HS-27A (cell line): ENCODE measurements around the gene DAPK2.
"Not testable (repeated sequence)": the region's sequence is repeated elsewhere in the genome, so short reads cannot be mapped to it uniquely, and the experiment has no call there.

Experiments
- DNase-seq: peaks from one replicate; pipeline ENCODE4 v3.0.0-alpha.2; 2012; ENCODE audit warnings: low read depth, missing footprints

DAPK2 gene

DNA sequence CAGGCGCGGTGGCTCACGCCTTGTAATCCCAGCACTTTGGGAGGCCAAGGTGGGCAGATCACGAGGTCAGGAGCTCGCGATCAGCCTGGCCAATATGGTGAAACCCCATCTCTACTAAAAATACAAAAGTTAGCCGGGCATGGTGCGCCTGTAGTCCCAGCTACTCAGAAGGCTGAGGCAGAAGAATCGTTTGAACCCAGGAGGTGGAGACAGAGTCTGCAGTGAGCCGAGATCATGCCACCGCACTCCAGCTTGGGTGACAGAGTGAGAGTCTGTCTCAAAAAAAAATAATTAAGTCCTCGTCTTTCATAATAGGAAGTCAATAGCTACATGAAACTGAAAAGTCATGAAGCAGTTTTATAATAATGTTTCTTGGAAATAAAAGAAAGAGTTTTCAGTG is 7.4 kb upstream of the DAPK2 start:
- not testable (repeated sequence) for DNase-seq

DNA sequence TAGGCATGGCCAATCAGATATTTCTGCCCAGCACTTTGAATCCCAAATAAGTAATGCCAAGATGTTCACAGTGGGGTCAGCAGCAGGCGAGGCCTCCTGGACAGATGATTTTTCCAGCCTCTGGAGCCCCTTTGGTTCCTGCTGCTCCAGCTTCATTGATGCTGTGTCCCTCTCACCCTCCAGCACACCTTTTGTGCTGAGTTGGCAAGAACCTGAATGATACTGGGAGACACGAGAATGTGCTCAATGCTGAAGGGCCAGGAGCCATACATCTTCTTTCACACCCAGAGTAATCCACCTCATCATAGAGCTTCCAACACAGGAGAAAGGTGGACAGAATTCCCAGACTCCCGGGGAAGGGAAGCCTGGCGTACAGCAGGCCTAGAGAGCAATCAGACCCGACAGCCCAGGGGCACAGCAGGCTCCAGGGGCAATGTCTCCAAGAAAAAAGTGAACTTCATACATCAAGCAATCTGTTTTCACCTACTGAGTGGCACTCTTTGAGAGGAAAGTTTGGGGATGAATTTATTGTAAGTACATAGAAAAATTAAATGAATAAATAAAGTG is 6.7 kb upstream of the DAPK2 start:
- DNase-seq = no peak

DNA sequence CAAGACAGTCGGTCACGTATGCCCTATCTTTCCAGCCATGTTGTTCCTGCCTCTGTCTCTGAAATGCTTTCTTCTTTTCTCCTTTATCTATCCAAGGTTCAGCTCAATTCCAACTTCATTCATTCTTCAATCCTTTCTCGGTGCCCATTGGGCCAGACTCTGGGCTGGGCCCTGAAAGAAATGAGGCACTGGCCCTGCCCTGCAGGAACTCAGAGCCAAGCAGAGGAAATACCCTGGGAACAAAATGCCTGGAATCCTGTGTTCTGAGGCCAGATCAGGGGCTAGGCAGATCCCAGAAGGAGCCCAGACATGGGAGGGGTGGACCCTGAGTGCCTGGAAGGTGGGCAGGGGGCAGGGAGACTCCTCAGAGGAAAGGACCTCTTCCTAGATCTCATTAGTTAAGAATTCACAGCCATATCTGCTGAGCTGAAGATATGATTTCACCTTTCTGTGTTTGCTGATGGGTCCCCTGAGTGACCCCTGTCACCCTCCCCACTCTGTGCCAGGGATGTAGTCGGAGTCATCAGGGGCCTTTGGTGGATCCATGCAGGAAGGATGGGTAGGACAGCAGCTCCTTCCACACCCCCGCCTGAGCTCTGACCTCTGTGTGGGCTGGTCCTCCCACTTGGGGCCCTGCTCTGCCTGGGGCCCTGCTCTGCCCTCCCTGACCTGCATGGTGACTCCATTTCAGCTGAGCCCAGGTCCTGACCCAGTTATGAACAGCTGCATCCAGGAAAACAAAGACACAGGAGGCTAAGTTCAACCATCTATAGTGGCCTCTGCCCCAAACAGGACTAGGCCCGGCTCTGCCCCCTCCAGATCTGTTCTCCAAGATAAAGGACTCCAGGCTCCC is 5.3 kb upstream of the DAPK2 start:
- no peak for DNase-seq

DNA sequence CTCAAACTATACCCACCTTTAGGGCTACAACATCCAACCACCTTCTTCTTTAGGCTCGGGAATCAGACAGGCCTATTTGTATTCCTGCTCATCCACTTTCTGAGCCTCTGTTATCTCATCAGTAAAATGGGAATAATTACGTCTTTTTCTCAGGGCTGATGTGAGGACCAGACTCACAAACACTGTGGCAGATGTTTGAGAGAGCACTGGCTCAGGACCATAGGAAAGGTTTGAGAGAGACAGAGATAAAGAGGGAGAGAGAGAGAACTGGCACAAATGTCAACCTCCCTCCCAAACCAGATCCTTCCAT is 4.8 kb upstream of the DAPK2 start:
- DNase-seq = no peak

DNA sequence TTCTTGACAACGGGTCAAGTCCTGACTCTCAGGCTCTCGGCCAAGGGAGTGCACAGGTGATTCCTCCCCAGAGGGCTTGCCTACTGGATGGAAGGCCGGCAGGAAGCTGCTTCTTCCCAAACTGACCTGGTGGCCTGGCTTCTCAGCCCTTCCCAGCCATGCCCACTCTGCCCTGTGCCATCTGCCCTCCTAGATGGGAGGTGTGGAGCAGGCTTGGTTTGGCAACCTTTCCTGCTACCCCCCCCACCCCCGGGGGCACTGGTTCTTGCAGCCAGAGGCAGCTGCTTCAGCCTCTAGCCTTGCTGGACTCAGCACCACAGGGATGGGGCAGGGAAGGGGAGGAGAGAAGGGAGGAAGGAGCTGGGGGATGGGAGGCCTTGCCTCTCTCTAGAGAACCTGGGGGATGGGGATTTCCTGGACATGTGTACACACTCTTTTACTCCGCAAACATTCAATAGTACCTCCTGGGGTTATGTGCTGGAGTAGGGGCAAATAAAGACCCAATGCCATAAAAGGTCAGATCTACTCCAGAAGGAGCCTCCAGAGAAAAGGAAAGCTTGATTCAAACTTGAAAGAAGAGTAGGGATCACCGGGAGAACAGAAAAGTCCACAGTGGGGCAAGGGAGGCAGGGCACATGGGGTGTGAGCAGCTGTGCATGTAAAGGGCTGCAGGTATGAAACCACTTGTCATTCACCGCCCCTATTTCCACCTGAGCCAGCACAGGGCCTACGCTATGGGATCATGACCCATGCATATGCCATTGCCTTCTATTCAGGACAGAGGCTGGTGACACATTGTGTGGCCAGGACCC is 4.2 kb upstream of the DAPK2 start:
- DNase-seq = no peak

DNA sequence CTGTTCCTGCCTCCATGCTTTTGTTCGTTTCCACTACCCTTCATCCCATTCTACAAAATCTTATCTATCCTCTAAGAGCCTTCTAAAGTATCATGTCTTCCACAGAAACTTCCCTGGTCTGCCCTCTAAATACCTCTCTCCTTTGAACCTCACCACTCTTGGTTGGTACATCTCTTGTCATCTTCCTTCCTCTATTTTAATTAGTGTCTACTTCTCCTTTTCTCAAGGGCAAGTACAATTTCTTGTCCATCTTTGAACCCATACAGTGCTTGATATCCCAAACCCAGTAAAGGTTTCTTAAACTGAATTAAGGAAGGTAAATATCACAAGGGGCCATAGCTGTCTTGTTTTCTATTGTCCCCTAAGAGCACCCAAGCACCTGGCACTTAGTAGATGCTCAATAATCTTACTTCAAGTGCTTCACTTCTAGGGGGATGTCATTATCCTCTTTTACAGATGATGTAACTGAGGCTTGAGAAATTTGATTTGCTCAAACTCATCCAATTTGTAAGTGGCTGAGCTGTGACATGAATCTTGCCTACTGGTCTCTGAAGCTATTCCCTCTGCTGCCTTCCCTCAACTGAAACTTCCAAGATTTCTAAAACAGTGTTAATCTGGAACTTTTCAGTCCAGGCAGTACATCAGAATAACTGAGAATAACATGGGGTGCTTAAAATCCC is 2.6 kb upstream of the DAPK2 start:
- no peak for DNase-seq

DNA sequence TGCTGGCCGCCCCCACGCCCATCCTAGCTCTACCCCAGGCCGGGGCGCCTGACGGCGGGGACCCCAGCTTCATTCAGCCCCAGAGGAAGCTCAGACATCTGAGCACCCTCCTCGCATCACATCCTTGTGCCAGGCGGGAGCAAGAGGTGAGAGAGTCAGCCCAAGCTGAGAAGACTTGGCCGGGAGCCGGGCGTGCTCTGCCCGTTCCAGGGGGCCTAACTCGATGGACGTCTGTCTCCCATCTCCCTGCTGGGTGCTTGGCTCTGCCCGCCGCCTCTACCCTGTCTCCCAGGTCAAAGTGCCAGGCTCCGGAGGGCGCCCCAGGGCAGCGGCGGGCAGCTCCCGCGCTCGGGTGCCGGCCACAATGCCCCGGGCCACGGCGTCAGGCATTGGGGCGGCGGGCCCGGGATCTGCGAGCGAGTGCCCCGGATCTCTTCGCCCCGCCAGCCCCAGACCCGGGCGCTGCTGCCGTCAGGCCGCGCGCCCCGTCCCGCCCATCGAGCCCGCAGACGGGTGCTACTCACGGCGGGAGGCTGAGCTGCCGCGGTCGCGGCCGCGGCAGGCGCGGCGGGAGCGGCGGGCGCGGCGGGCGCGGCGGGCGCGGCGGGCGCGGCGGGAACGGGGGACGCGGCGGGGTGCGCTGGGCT is 388 bp downstream of the DAPK2 start:
- DNase-seq = no peak

DNA sequence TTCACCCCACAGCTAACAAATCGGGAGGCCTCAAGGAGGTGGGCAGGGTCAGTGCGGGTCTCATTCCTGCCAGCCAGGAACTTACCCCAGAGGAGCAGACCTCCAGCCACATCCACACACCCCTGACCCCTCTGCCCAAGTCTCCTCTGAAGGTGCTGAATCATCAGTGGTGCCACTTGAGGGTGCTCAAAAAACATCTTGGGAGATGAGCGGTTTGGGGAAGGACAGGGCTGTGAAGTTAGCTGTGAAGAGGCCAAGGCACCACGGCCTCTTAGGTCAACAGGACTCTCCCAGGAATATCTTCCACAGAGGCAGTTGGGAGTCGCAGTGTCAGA is 1.2 kb downstream of the DAPK2 start:
- DNase-seq = no peak

DNA sequence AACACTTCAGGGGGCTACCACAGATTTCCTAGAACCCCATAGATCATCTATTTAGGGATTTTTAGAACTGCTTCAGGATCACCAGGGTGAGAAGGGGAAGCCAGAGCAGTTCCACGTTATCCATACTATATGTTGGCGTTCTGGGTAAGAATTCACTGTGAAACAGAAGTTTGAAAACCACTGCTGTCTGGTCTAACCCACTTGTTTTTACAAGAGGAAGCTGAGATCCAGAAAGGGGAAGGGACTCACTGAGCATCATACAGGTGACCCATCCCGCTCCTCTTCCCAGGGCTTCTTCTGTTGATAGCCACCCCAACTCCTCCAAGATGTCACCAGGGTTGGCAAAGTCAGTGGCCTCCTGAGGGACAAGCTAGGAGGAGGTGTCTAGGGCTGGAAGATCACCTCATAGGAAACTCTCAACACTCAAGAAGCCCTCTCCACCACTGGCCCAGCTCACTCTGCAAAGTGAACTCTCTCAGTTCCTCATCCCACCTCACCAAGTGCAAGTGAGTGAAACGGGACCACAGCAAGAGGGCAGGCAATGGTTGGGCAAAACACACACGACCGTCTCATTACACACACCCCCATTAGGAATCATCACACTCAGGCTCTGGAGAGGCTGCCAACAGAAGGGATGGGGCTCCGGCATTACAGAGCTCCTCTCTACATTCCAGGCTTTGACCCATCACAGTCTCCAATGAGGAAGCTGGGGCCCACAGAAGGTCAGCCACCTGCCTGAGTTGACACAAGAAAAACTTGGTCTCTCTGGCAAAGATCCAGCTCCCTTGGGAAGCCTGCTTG is 1.8 kb downstream of the DAPK2 start:
- DNase-seq = no peak

DNA sequence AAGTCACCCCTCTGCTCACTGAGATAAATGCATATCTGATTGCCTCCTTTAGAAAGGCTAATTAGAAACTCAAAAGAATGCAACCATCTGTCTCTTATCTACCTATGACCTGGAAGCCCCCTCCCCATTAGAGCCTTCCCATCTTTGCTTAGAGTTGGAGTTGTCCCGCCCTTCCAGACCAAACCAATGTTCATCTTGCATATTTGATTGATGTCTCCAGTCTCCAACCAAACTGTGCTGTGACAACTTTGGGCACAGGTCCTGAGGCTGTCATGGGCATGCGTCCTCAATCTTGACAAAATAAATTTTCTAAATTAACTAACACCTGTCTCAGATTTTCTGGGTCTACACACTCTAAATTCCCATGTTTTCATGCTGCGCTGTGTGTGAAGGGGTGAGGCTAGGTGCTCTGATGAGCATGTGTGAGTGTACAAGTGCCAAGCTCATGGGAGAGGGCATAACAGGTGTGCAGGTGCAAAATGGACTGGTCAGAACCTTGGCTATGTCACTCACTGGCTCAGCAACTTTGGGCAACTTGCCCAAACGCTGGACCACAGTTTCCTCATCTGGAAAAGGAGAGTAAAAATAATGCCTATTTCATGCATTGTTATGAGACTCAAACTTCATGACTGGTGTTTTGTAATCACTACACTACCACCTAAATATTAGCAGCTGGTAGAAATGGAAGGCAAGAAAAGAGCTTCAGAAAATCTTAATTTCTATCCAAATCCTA is 7.2 kb downstream of the DAPK2 start:
- DNase-seq = no peak

DNA sequence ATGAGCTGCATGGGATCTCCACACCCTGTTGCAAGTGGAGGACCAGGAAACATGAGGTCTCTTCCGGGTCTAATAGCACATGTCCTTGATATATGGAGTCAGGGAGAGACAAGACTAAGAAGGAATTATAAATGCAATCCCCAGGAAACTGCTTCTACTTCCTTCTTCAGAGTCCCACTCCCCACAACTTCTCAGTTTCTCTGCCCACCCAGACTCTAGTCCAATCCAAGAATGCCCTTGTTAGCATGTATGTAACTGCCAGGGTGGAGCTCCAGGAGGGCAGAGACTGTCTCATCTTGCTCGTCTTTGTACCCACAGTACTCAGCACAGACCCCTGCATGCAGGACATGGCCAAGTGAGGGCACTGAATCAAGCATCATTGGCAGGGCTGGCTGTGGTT is 8.3 kb downstream of the DAPK2 start:
- no peak for DNase-seq

DNA sequence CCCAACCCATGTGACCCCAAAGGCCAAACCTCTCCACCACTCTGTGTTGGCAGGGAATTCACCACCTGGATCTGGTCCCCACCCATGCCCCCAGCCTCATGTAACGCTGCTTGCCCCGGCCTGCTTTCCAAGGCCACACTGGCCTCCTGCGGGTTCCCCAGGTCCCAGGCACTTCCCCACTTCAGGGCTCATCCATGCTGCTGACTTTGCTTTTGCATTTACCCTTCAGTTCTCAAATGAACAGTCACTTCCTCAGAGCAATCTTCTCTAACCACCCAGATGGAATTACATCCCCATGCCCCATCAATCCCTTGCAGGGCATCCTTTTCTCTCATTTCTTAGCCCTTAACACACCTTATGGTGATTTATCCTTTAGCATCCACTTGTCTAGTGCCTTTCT is 9.2 kb downstream of the DAPK2 start:
- no peak for DNase-seq

DNA sequence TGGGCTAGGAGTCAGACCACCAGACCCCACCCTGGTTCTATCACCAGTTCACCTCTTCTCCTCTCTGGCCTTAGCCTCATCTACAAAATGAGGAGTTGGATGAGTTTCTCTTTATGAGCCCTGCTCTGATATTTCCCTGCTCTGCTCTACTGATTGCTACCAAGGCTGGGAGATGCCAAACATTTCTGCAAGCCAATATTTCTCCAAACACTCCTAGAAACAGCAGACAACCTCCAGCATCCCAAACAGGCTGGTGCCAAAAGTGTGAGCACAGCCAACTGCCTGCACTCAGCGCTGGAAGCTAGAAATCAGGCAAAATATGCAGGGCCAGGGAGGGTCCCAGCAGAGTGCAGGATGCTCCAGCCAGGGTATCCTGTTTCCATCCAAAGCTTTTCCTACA is 10.8 kb downstream of the DAPK2 start:
- no peak for DNase-seq

DNA sequence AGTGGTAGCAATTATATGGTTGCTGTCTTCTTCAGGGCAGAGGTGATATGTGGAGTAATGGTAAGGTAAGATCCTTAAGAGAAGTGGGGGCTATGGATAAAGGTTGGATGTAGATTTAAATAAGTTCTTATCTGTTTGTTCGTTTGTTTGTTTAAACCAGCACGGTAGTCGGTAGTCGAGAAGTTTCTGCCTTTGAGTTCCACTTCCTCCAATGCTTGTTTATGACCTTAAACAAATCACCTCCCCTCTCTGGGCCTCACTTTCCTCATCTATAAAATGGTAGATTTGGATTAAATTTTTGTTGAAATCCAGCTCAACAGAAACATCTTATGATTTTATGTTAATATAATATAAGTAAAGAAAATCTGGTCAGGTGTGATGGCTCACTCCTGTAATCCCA is 11.8 kb downstream of the DAPK2 start:
- no peak for DNase-seq

DNA sequence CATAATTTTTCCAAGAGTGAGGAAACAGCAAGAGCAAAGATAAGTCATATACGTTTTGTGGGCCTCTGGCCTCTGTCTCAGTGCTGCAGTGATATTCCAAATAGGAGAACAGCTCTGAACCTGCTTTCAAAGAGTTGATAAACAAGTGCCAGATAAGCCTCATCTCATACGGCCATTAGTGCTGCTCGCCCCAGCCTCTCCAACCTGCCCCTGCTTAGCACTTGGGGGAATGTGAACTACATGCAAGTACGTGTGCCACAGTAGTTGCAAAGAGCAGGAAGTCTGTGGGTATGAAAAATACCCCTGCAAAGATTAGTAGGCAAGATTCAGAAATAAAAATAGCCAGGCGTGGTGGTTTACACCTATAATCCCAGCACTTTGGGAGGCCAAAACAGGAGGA is 14.0 kb downstream of the DAPK2 start:
- no peak for DNase-seq

DNA sequence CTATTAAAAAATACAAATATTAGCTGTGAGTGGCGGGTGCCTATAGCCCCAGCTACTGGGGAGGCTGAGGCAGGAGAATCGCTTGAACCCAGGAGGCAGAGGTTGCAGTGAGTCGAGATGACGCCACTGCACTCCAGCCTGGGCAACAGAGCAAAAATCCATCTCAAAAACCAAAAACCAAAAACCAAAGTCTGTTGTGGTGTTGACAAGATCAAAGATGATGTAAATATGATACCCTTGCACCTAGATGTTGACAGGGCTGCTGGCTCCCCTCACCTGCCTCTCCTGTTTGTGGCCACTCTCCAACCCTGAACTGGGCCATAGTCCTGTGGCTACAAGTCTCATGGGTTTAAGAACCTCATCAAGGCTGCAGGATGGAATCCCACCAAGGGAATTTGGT is 16.2 kb downstream of the DAPK2 start:
- DNase-seq = no peak

DNA sequence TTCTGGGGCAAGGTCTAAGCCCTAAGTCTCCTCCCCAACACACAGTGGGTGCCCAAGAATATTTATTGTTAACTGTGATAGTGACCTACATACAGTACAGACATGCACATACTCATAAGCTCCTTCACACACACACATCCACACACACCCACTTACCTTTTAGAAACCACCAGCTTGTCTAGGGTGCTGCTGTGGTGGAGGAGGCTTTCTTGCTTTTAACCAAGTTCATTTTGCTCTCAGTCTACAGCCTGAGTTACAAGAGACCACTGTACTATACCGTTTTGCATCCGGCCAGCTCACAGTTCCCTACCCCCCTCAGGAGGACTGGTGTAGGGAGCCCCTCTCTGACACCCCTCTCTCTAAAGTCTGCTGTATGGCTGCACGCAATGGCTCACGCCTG is 16.7 kb downstream of the DAPK2 start:
- no peak for DNase-seq

DNA sequence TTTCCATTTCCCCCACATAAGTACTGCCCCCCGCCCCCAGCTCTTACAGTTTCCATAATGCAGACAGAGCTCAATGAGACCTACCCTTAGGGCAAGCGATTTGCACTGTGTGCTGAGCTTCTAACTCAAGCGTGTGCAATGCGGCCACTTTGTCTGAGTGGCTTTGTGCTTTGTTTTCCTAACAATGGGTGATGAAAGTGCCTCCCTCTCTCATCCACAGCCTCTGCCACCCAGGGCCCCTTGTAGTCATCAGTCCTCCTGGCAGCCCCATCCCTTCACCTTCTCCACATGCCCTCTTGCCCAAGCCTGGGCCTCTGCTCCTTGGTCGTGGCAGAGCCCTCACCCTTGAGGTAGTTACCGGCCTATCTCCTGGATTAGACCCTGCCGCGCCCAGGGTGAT is 17.2 kb downstream of the DAPK2 start:
- DNase-seq = no peak

DNA sequence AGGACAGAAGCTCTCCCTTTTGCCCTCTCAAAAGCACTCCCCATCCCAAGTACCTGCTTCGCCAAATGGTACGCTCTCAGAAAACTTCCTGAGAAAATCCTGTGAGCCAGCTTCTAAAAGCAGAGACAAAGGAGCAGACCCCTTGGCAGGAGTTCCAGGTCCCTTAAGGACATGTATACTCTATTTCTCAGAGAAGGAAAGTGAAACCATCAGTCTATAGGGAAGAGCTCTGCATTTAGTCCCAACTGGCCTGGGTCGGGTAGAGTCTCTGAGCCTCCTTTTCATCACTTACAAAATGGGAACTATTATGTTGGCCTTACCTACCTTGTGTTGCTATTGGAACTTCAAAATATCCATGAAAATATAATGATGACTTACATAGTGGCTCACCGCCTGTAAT is 19.7 kb downstream of the DAPK2 start:
- DNase-seq = no peak

DNA sequence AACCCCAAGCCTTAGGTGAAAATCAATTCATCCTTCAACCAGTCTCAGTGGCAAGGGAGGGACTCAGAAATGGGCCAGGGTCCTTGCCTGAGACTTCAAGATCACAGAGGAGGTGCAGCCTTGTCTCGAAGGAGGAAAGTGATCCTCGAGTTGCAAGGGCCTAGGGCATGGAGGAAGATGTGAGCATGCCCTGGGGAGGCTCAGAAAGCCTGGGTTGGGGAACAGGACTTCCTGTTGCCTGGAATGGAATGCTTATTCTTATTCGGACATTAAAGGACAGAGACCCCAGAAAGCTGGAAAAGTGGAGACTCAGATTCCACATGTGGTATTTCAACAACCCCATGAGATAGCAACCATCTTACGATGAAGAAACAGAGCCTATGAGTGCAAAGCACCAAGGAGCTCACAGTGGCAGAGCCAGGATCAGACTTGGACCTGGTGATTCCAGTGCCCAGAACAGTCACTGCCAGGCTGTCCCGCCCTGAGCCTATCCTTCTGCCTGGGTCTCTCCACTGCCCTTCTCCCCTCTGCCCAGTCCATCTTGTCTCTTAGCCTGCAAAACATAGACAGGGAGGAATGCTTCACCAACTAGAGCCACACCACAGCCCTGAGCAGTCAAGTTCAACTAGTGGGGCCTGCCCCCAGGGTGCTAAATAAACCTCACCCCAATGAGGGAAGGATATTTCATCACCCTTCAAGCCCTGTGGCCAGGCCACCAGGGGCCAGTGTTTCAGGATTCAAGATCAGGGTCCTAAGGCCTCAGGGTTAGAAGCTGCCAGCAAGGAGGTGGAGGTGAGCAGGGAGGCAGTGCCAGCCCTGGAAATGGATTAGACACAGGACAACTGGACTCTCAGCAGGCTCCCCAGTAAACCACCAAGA is 21.9 kb downstream of the DAPK2 start:
- no peak for DNase-seq
